NCI-H1417 (cell line): Measurements from ENCODE around the gene LSM4.

Source experiments
- DNase-seq, 3 experiments: peaks; one replicate each; lab custom pipeline; 2025; lab: John Stamatoyannopoulos, UW

LSM4 gene

GRCh38 chr19:18274781-18275356 lies 48.0 kb downstream of the LSM4 start:
- DNase-seq: no peak

- DNase-seq: no peak
Observed at GRCh38 chr19:18274219-18274780, 48.6 kb downstream of the LSM4 start, which contains the start of gene IQCN. IQCN (minus strand) TSS chr19:18274452; CDS start chr19:18269478, 4,974 bp downstream.

- DNase-seq: no peak
Observed at GRCh38 chr19:18273561-18274218, 49.2 kb downstream of the LSM4 start.

DNA sequence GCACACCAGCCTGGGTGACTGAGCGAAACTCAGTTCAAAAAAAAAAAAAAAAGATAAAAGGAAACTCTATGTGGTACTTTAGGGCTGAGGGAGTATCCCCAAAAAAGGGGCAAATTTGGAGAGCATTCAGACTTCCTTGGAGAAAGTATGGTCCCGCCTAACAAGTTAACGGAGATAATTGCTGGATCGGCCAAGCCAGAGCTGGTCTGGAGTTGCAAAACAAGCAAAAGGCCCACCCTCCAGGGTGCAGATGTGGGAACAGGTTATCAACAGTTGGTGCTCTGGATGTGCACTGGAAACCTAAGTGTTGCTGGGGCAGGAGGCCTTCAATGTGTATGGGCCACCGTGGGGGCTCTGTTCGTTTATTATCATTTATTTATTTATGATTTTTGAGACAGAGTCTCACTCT lies 51.4 kb downstream of the LSM4 start:
- no peak for DNase-seq

GRCh38 chr19:18270326-18270725 lies 52.5 kb downstream of the LSM4 start:
- DNase-seq: no peak

DNA sequence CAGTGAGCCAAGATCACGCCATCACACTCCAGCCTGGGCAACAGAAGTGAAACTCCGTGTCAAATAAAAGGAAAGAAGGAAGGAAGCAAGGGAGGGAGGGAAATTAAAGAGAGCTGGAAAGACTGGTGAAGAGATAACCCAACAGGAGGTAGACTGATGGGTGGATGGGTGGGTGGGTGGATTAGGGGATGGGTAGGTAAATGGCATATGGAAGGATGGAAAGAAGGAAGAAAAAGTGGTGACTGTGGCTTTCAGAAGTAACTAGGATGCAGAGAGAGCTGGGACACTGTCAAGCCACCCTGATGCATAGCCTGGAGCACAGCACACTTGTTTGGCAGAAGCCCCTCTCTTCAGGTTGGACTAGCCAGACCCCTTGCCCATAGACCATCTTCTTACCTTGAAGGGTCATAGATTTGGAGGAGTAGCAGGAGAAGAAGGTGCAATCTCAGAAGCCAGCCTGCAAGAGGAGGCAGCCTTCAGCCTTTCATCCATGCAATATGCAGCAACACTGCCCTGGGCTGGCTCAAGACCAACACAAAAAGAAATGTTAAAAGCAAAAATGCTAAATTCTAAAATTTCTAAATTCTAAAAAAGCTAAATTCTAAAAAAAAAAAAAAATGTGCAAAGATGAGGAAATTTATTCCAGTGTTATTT lies 53.7 kb downstream of the LSM4 start:
- DNase-seq: no peak

DNA sequence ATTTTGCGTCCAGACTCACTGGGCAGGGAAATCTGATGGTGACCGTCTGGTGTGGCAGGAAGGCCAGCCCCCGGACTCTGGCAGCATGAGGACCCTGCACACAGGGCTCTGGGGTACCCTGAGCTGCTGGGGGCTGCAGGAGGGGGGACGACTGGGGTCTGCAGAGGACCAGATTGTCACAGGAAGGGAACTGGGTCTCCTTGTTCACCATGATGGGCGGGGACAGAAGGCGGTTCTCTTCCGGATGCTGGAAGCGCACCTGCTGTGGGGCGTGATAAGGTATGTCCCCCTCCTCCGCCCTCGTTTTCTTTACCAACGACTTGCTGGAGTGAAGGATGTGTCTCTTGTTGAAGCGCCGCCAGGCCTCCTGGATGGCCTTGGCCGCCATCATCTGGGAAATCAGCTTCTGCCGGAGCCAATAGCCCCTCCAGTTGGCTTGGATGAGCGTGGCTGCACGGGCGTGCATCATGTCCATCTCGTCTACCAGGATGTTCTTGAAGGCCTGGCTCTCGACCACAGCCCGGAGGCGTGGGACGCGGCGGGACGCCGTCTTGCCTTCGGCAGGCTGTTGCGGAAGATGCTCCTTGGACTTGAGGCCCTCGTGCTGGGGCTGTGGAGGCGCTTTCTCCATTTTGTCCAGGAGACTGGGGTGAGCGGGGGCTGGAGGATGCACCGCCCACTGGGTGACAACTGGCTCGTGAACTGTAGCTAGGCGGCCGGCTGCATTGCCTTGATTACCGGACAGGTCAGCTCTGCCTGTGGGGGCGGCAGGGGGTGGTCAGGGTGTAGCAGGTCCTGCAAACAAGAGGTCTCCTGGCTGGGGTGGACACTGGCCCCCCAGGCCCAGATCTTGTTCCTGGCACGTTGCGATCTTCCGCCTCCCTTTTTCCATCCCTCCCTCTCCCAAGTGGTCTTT lies 55.8 kb downstream of the LSM4 start:
- DNase-seq: no peak

DNA sequence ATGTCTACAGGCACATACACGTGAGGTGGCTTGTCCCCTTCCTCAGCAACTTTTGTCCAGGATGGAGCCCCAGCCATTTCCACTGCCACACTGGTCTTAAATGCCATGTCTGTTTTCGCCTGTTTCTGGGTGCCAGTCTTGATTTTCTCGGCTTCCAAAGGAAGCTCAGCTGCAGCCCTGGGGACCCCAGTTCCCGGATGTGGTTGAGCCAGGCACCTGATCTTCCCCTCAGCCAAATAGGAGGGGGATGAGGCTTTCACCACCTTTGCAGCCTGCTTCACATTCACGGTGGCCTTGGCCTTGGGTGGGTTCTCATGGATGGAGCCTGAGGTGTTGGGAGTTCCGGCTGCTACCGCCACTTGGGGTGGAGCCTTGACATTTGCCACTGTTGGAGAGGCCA lies 57.3 kb downstream of the LSM4 start:
- DNase-seq: no peak

GRCh38 chr19:18264971-18265540 lies 57.8 kb downstream of the LSM4 start:
- no peak for DNase-seq

GRCh38 chr19:18264137-18264854 lies 58.6 kb downstream of the LSM4 start:
- no peak for DNase-seq

DNA sequence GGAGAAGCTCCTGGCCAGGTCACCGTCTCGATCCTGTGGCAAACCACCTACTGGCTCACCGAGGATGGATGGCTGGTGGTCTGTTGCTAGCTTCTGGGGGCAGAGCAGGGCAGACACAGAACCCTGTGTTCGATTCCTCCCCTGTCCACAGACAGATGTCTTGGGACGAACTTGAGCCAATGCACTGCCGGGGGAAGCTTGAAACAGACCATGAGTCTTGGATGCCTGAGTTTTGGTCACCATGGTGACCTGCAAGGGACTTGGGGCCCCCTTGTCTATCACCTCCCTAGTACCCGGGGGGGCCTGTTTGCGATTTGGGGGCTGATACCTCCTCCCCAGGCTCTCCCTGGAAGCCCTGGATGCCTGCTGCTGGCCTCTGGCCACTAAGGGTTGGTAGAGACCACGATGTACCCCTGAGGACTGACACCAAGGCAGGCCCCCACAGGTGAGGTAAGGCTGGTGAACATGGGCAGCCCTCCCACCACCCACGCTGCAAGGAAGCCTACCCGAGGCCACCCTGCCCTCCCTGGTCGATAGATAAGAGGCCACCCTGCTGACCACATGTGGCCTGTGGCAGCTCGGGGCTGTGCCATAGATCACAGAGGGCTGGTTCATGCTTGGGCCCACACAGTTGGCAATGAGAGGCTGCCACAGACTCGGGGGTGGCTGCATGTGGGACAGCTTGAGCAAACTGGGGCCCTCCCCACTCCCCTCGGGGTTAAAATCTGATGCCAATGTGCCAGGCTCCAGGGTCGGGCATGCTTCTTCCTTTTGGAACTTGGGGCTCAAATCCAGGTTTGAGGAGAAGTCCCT lies 59.3 kb downstream of the LSM4 start:
- DNase-seq: no peak

DNA sequence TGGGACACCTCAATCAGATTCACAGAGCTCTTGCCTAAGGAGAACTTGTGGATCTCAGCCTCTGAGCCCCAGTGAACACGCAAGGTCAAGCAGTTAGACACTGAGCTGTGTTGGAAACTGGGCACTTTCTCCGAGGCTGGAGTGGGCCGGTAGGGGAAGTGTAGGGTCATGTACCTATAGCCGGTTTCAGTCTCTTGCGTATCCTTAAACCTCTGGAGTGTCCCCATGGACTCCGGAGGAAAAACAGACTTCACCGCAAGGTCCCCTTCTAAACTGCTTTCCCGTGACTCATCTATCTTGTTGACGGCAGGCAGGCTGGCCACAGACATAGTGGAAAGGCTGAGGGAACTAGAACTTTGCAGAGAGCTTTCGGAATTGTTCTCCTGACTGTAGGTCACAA lies 60.0 kb downstream of the LSM4 start:
- no peak for DNase-seq

DNA sequence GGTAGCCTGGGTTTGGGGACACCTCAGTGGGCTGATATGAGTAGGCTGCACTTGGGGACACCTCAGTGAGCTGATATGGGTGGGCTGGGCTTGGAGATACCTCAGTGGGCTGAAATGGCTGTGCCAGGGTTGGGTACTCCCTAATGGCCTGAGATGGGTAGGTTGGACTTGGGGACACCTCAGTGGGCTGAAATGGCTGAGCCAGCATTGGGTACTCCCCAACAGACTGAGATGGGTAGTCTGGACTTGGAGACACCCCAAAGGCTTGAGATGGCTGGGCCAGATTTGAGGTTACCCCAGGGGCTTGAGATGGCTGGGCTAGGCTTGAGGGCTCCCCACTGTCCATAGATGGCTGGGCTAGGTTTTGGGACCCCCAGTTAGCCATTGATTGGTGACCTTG lies 60.7 kb downstream of the LSM4 start:
- DNase-seq: no peak

DNA sequence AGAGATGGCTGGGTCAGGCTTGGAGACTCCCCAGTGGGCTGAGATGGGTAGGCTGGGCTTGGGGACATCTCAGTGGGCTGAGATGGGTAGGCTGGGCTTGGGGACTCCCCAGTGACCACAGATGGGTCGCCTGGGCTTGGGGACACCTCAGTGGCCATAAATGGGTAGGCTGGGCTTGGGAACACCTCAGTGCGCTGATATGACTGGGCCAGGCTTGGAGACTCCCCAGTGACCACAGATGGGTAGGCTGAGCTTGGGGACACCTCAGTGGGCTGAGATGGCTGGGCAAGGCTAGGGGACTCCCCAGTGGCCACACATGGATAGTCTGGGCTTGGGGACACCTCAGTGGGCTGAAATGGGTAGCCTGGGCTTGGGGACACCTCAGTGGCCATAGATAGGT lies 61.4 kb downstream of the LSM4 start:
- DNase-seq: no peak

DNA sequence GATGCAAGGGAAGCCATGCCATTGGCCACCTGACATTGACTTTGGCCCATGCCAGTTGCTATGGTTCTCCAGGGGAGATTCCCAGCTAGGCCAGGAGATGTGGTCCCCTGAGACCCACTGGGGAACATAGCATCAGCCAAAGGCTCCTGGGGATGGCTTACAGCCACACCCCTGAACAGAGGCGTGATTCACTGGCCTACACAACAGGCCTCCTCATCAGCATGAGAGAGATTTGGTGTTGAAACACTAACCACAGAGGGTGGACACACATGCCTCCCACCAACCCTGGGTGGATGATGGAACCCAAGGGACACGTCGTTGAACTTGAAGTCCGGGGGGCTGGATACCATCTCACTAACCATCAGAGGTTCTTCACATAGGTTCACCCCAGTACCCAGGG lies 63.0 kb downstream of the LSM4 start:
- DNase-seq: no peak

- no peak for DNase-seq
Observed at GRCh38 chr19:18257503-18258470, 65.1 kb downstream of the LSM4 start.
